Neural progenitor cell (in vitro differentiated cells): ENCODE results near the gene NOX3. TPM values are rescaled to one million over a fixed set of nuclear protein-coding genes. Genes with fewer than 3 reads are reported as not detected.

Experiments used
- DNase-seq: peaks from one replicate; pipeline ENCODE4 v3.0.0-alpha.2; 2016; ENCODE audit warnings: low spot score
- H2AFZ ChIP-seq: fragments of 200-600 bp; sonication (generic); replicated peaks from 2 replicates; pipeline ENCODE4 v1.6.1; 2016; ENCODE audit warnings: antibody characterized with exemption
- H3F3A ChIP-seq: fragments of 200-600 bp; sonication (generic); 2 replicates; pipeline ENCODE4 v1.6.1; 2016; ENCODE audit warnings: antibody characterized with exemption, low read depth
- H3K27ac ChIP-seq: fragments of 200-600 bp; sonication (generic); 2 replicates; pipeline ENCODE4 v1.5.1; 2016; ENCODE audit warnings: mild to moderate bottlenecking
- H3K27me3 ChIP-seq: fragments of 200-600 bp; sonication (generic); 2 replicates; pipeline ENCODE4 v1.6.1; 2016; ENCODE audit warnings: mild to moderate bottlenecking, moderate library complexity
- H3K36me3 ChIP-seq: fragments of 200-600 bp; sonication (generic); 2 replicates; pipeline ENCODE4 v1.5.1; 2016
- H3K4me1 ChIP-seq: fragments of 200-600 bp; sonication (generic); 2 replicates; pipeline ENCODE4 v1.6.1; 2016; ENCODE audit warnings: mixed run types
- H3K4me2 ChIP-seq: fragments of 200-600 bp; sonication (generic); 2 replicates; pipeline ENCODE4 v1.6.1; 2016
- H3K4me3 ChIP-seq: fragments of 200-600 bp; sonication (generic); 2 replicates; pipeline ENCODE4 v1.5.1; 2016
- H3K79me2 ChIP-seq: fragments of 200-600 bp; sonication (generic); 2 replicates; pipeline ENCODE4 v1.6.1; 2016; ENCODE audit warnings: low read depth
- H3K9ac ChIP-seq: fragments of 200-600 bp; sonication (generic); 2 replicates; pipeline ENCODE4 v1.6.1; 2016
- H3K9me3 ChIP-seq: fragments of 200-600 bp; sonication (generic); 2 replicates; pipeline ENCODE4 v1.5.1; 2016; ENCODE audit warnings: low read depth
- H4K20me1 ChIP-seq: fragments of 200-600 bp; sonication (generic); 2 replicates; pipeline ENCODE4 v1.6.1; 2016; ENCODE audit warnings: low read depth
- H3K27ac Mint-ChIP-seq: 3 replicates; pipeline ENCODE4 v1.8.0; 2021; ENCODE audit warnings: mixed read lengths
- H3K27me3 Mint-ChIP-seq: 2 replicates; pipeline ENCODE4 v1.8.0; 2022; ENCODE audit warnings: low read depth, mild to moderate bottlenecking, inconsistent platforms, moderate library complexity, mixed read lengths; ENCODE audit not compliant: insufficient read depth
- H3K36me3 Mint-ChIP-seq: 3 replicates; pipeline ENCODE4 v1.8.0; 2021; ENCODE audit warnings: mixed read lengths
- H3K4me1 Mint-ChIP-seq: 3 replicates; pipeline ENCODE4 v1.8.0; 2021; ENCODE audit warnings: mixed read lengths
- H3K4me3 Mint-ChIP-seq: 3 replicates; pipeline ENCODE4 v1.8.0; 2021; ENCODE audit warnings: mild to moderate bottlenecking, moderate library complexity, mixed read lengths
- H3K9me3 Mint-ChIP-seq: 3 replicates; pipeline ENCODE4 v1.8.0; 2020; ENCODE audit warnings: mixed read lengths
- CTCF ChIP-seq: fragments of 200-600 bp; sonication (generic); IDR thresholded peaks from 2 replicates; pipeline ENCODE4 v1.5.1; 2017; ENCODE audit warnings: antibody characterized with exemption, mild to moderate bottlenecking
- EZH2 ChIP-seq: fragments of 200-600 bp; sonication (generic); IDR thresholded peaks from 2 replicates; pipeline ENCODE4 v1.6.1; 2017; ENCODE audit warnings: antibody characterized with exemption, mild to moderate bottlenecking, moderate library complexity
- EZH2phosphoT487 ChIP-seq: fragments of 200-600 bp; sonication (generic); IDR thresholded peaks from 2 replicates; pipeline ENCODE4 v1.6.1; 2017; ENCODE audit warnings: antibody characterized with exemption
- total RNA-seq: library from RNA; depleted of rRNA; stranded (reverse); fragments of >200 nt; gene quantifications from 2 replicates; pipeline ENCODE4 v1.2.3, GENCODE V29; 2015; ENCODE audit warnings: low replicate concordance

The NOX3 gene
- total RNA-seq, 1 donor from 2014 or later: not detected

- Histone ChIP-seq H3K27ac (no peak overlapping the region), H3K9me3 (peaks cover 6% of the 10 kb centered on the region), H3K4me2 (no peak overlapping the region), H3K4me3 (no peak overlapping the region), H3F3A (no peaks in the 10 kb centered on the region), H3K9ac (no peak overlapping the region), H3K4me1 (no peaks in the 10 kb centered on the region), H2AFZ (no peak overlapping the region), H4K20me1 (no peaks in the 10 kb centered on the region), H3K79me2 (no peaks in the 10 kb centered on the region), H3K36me3 (no peaks in the 10 kb centered on the region), H3K27me3 (no peaks in the 10 kb centered on the region)
- H3K36me3 Mint-ChIP-seq: no peaks in the 10 kb centered on the region
- DNase-seq: no peak
- H3K27me3 Mint-ChIP-seq: peaks cover 5% of the 10 kb centered on the region
- no peaks in the 10 kb centered on the region for H3K9me3 Mint-ChIP-seq
- no peaks in the 10 kb centered on the region for H3K4me1 Mint-ChIP-seq
- H3K27ac Mint-ChIP-seq: no peak overlapping the region
- TF ChIP-seq EZH2phosphoT487: no peak
- no peak for TF ChIP-seq EZH2
- no peak for TF ChIP-seq CTCF
- H3K4me3 Mint-ChIP-seq: no peak overlapping the region
Observed at GRCh38 chr6:155499574-155499973, 43.9 kb upstream of the NOX3 start.

GRCh38 chr6:155498370-155498769 is 42.7 kb upstream of the NOX3 start:
- peaks cover 6% of the 10 kb centered on the region for H3K9me3 ChIP-seq
- Mint-ChIP-seq H3K36me3 (no peaks in the 10 kb centered on the region), H3K4me1 (no peaks in the 10 kb centered on the region), H3K9me3 (no peaks in the 10 kb centered on the region), H3K27ac (no peak overlapping the region), H3K27me3 (peaks cover 5% of the 10 kb centered on the region), H3K4me3 (no peak overlapping the region)
- H3K4me1 ChIP-seq: no peaks in the 10 kb centered on the region
- no peak for DNase-seq
- H3K4me2 ChIP-seq: no peak overlapping the region
- H3K27me3 ChIP-seq: no peaks in the 10 kb centered on the region
- no peaks in the 10 kb centered on the region for H3K36me3 ChIP-seq
- no peaks in the 10 kb centered on the region for H3K79me2 ChIP-seq
- no peaks in the 10 kb centered on the region for H4K20me1 ChIP-seq
- no peak overlapping the region for H3K27ac ChIP-seq
- no peak overlapping the region for H2AFZ ChIP-seq
- H3F3A ChIP-seq: no peaks in the 10 kb centered on the region
- H3K4me3 ChIP-seq: no peak overlapping the region
- no peak for TF ChIP-seq EZH2
- no peak for TF ChIP-seq EZH2phosphoT487
- no peak for TF ChIP-seq CTCF
- no peak overlapping the region for H3K9ac ChIP-seq

GRCh38 chr6:155497273-155497672 is 41.6 kb upstream of the NOX3 start:
- Mint-ChIP-seq H3K4me3 (no peak overlapping the region), H3K27me3 (peaks cover 5% of the 10 kb centered on the region), H3K27ac (no peak overlapping the region), H3K4me1 (no peaks in the 10 kb centered on the region), H3K9me3 (peaks cover 5% of the 10 kb centered on the region), H3K36me3 (peaks cover 3% of the 10 kb centered on the region)
- DNase-seq: no peak
- no peaks in the 10 kb centered on the region for H3K36me3 ChIP-seq
- H4K20me1 ChIP-seq: no peaks in the 10 kb centered on the region
- no peak overlapping the region for H3K4me2 ChIP-seq
- H3K27me3 ChIP-seq: no peaks in the 10 kb centered on the region
- no peak overlapping the region for H3K9ac ChIP-seq
- H3K9me3 ChIP-seq: peaks cover 1% of the 10 kb centered on the region
- no peaks in the 10 kb centered on the region for H3K79me2 ChIP-seq
- H2AFZ ChIP-seq: no peak overlapping the region
- TF ChIP-seq CTCF (no peak), EZH2 (no peak), EZH2phosphoT487 (no peak)
- H3K4me1 ChIP-seq: no peaks in the 10 kb centered on the region
- H3K4me3 ChIP-seq: no peak overlapping the region
- H3F3A ChIP-seq: no peaks in the 10 kb centered on the region
- no peak overlapping the region for H3K27ac ChIP-seq
